Measurements from ENCODE around the gene DAZAP1. TPM values are rescaled to one million over a fixed set of nuclear protein-coding genes. Genes with fewer than 3 reads are reported as not detected.

The DAZAP1 gene
- total and polyA plus RNA-seq, 4 donors = 5.4 to 45.0 (median 29.7) TPM

- no peak for TF ChIP-seq RXRA (IDR thresholded peaks at IDR 0.05)
- TF ChIP-seq FOXA1 (IDR thresholded peaks at IDR 0.05) = no peak
- no peak for TF ChIP-seq JUND (IDR thresholded peaks at IDR 0.05)
- no peak for TF ChIP-seq ATF3 (IDR thresholded peaks at IDR 0.05)
- no peak for TF ChIP-seq TAF1 (conservative IDR thresholded peaks at IDR 0.05)
- no peak for TF ChIP-seq SP1 (IDR thresholded peaks at IDR 0.05)
- no peak for TF ChIP-seq NR2F2 (IDR thresholded peaks at IDR 0.05)
Observed at GRCh38 chr19:1457892-1458291, 50.5 kb downstream of the DAZAP1 start (continued).

- Histone ChIP-seq H3K9ac (ENCODE audit: low read depth in 1 of 2, low read length in 2 of 2) (no peak overlapping the region), H3K9me3 (ENCODE audit: control insufficient read depth in 4 of 4, low read length in 3 of 4) (no peaks in the 10 kb centered on the region), H3K27ac (ENCODE audit: low read depth in 1 of 2, low read length in 2 of 2) (no peak overlapping the region), H3K27me3 (ENCODE audit: control insufficient read depth in 4 of 4, insufficient read depth in 4 of 4, low read length in 3 of 4) (peaks cover 0 to 11% (median 3%) of the 10 kb centered on the region in 4 donors), H3K4me1 (ENCODE audit: control insufficient read depth in 4 of 4, insufficient read depth in 4 of 4, low read length in 3 of 4) (peaks cover 0 to 11% (median 0%) of the 10 kb centered on the region in 4 donors), H3K4me3 (ENCODE audit: low read depth in 1 of 3, low read length in 3 of 3) (no peak overlapping the region), H3K36me3 (ENCODE audit: control insufficient read depth in 4 of 4, insufficient read depth in 3 of 4, low read depth in 1 of 4, low read length in 3 of 4) (peaks cover 0 to 1% (median 0%) of the 10 kb centered on the region in 4 donors)
- DNase-seq (ENCODE audit: low spot score) = no peak
- TF ChIP-seq SP1 (IDR thresholded peaks at IDR 0.05) (no peak), EGR1 (IDR thresholded peaks at IDR 0.05; ENCODE audit: low read depth in 2 of 2) (no peak), ATF3 (IDR thresholded peaks at IDR 0.05) (no peak), NR2F2 (IDR thresholded peaks at IDR 0.05) (no peak), MAX (IDR thresholded peaks at IDR 0.05) (no peak), REST (IDR thresholded peaks at IDR 0.05) (no peak), ZBTB33 (IDR thresholded peaks at IDR 0.05) (no peak), CTCF (IDR thresholded peaks at IDR 0.05; ENCODE audit: low read depth, low read length, missing input control) (no peak), YY1 (IDR thresholded peaks at IDR 0.05) (no peak), GABPA (IDR thresholded peaks at IDR 0.05 in 1 of 2, conservative IDR thresholded peaks at IDR 0.05 in 1 of 2) (no peak)
- WGBS = 78% methylated on average over 9 of the region's 9 CpGs
Observed at GRCh38 chr19:1459479-1459878, 52.1 kb downstream of the DAZAP1 start.
